ENCODE measurements around the gene NEMP2.
A peak's percentile ranks its signal among the peaks of the same experiment; 100 is the strongest.

NEMP2 gene, protein sequence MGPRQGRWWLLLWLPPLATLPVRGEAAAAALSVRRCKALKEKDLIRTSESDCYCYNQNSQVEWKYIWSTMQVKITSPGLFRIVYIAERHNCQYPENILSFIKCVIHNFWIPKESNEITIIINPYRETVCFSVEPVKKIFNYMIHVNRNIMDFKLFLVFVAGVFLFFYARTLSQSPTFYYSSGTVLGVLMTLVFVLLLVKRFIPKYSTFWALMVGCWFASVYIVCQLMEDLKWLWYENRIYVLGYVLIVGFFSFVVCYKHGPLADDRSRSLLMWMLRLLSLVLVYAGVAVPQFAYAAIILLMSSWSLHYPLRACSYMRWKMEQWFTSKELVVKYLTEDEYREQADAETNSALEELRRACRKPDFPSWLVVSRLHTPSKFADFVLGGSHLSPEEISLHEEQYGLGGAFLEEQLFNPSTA

GRCh38 chr2:190534310-190535120 lies at the start of gene NEMP2:
Gene NEMP2 (minus strand): TSS chr2:190534722. CDS start chr2:190534655, 67 bp downstream.
- peak; percentile 61 for DNase-seq

DNA sequence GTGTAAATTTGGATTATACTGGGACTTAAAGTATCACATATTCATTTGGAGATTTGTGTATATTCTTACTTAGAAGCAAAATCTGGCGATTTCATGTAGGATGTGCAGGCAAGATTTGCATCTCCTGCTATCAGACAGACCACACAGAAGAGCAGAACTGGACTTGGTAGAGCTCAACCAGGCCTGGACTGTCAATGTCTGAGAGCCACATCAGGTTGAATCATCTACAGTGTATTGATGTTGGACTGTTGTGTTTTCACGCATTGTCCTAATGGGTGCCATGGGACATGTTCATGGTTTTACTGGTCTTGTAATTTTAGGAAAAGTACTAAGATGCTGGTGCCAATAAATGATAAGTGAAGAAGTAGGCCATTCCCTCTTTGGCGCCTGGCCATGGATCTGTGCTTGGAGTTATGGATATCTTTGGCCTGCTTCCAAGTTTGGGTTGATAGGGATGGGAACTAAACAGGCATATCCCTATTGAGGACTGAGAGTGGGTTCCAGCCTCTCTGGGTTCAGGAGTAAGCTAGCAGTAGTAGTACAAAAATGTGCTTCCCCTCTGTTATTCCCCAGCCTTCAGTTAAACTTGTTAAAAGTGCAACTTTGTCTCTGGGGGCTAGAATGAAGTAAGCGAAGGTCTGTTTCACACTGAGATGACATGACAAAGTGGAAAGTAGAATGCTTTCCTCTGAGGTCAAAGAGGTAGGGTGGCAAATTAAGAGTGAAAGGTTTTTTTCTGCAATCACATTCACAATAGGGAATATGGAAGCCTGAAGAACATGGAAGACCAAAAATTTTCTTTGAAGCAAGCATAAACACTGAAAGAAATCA lies 49.2 kb upstream of the NEMP2 start:
- DNase-seq, result no peak

DNA sequence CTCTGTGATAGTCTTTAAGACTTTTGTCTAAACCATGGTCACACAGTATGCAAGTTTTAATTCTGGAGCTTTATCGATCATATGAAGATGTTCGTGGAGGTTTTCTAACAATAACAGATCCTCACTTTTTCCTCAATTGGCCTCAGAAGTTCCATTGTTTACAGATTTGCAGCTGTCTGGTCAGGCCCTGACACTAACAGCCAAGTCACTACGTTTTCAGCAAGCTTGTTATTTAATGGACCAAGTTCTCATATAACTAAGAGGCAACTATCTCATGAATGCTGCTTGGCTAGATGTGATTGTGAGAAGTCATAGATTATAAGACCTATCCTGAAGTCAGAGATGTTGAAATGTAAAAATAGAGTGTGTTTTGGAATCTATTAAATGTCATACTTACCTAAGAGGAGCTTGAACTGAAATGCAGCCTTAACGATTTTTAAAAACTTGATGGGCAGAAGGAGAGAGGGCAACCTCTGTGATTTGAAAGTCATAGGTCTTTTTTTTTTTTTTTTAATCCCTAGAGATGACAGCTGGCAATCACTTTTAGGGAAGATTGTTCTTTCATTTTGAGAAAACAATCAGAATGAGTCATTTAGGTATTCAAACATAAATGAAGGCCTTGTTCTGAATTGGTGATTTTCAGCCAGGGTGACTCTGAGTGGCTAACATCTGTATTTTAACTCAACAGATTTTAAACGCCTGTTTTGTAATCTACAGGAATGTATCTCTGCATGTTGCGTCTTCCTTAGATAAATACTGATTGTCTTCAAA lies 48.4 kb upstream of the NEMP2 start:
- DNase-seq, result no peak

DNA sequence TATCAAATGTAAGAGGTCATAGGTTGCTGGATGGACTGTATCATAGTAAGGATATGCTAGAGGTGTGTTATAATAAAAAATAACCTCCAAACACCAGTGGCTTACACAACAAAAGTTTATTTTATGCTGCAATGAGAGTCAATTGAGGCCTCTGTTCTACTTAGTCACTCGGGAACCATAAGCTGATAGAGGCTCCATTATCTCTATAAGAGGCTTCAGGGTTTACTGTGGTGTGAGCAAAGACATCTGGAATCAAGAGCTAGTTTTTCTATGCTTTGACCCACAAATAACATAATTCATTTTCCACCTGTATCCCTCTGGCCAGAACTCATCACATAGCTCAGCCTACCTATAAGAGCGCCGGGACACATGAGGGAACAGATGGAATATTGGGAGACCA lies 47.5 kb upstream of the NEMP2 start:
- no peak for DNase-seq

- no peak for DNase-seq
Observed at GRCh38 chr2:190579915-190580846, 45.7 kb upstream of the NEMP2 start.

GRCh38 chr2:190579058-190579410 lies 44.5 kb upstream of the NEMP2 start:
- DNase-seq, result no peak

- DNase-seq, result no peak
Observed at GRCh38 chr2:190578158-190579057, 43.9 kb upstream of the NEMP2 start.

DNA sequence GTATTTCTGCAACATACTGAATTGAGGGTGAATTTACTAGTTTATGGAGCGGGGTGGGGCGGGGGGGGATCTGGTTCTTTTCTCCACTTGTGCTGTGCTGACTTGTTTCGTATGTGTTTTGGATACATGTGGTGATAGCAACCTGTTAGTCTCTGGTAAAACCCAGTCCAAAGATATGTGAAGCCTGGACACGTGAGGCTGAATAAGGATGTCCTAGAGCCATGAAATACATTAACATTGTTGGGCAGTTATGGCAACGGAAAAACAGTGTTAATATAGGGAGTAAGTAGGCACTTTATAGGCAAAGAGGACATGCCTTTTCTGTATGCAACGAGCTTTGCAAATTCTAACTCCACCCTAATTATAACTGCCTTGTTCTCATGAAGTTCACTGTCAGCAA lies 42.1 kb upstream of the NEMP2 start:
- DNase-seq, result no peak

DNA sequence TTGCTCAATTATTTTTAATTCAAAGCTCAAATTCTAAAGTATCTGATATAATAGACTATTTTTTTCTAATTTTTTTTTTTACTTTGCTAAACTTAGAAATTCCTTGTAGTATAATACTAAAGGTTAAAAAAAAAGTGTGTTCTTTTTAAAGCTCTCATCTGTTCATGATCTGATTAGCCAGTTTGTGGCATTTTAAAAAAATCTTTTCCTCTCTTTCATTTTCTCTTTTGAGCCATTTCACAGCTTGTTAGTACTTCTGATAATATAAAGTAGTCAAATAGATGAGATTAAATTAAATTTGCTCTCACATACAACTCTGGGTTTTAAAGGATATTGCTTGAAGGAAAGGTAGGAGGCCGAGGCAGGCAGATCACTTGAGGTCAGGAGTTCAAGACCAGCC lies 40.7 kb upstream of the NEMP2 start:
- DNase-seq, result no peak

DNA sequence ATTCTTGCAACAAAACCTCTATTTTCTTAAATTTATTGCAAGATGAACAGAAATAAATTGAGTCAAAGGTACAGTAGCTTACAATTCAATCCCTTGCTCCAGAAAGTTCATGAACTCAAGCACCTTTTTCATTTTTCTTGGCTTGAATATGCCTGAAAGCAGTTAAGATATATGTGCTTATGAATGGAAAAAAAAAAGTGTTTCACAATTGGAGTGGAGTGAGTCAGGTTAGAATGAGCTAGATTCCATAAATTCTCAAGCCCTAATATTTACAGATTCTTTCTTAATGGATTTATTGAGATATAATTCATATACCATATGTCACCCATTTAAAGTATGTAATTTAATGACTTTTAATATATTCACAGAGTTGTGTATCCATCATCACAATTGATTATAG lies 39.6 kb upstream of the NEMP2 start:
- no peak for DNase-seq

DNA sequence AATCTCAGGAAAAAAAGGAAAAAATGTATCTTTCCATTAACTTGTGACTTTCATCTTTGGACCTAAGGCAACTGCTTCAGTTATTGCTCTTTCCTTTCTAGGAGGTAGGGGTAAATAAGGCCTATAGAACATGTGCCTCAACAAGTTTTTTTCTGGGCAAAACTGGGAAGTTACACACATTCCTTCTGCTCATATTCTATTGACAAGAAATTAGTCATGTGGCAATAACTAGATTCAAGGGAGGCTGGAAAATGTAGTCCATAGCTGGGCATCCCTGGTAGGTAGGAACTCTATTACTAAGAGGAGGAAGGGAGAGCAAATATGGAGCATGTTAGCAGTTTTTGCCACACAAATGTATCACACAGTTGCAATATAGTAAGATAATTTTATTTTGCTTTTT lies 37.7 kb upstream of the NEMP2 start:
- no peak for DNase-seq

DNA sequence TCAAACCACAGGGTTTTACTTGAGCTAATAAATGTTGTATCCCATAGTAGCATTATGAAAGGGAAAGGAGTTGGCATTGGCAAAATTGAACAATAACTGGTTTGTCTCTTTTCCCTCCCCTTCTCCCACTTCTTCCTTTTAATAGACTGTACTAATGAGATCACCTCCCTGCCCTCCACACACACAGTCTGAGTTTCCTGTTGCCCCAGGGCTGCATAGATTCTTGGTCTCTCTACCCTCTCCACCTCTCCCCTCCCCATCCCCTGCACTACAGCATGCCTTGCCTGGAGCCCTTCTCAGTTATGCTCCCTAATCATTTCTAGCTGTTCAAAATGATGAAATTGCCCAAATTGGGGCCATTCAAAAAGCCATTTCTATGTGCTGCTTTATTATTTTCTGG lies 37.2 kb upstream of the NEMP2 start:
- DNase-seq, result no peak

DNA sequence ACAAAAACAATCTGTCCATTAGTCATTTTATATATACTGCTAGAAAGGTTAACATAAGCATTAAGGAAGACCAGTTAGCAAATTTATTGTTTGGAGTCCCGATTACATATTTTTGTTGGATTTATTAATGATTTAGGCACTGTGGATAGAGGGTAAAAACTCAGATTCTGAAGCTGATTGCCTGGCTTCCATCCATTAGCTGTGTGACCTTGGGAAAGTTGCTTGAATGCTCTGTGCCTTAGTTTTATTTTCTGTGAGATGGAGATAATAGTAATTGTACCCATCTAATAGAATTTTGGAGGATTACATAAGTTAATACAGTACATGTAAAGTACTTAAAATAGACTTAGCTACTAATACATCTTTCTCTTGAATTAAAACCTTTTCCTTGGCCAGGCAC lies 36.3 kb upstream of the NEMP2 start:
- no peak for DNase-seq

- no peak for DNase-seq
Observed at GRCh38 chr2:190569994-190570755, 35.7 kb upstream of the NEMP2 start.

GRCh38 chr2:190564838-190565237 lies 30.3 kb upstream of the NEMP2 start:
- DNase-seq, result no peak

GRCh38 chr2:190563646-190564045 lies 29.1 kb upstream of the NEMP2 start:
- DNase-seq, result no peak

- DNase-seq, result no peak
Observed at GRCh38 chr2:190563109-190563508, 28.6 kb upstream of the NEMP2 start.

DNA sequence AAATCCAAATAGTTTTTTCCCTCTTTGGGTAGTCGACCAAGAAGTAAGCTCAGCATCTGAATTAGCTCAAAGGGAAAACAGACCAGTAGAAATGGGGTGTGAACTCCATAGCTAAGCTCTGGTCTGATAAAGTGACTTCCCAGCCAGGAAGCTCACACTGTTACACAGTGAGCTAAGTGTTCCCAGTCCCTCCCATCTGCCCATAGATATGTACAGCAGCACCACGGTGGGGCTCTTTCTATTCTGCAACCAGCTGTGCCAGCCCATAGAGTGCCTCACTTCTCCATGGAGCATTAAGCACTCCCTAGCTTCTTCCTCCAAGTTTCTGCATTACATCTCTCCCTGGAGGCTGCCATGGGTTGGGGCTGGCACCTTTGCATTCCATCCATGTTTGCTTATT lies 27.6 kb upstream of the NEMP2 start:
- no peak for DNase-seq

GRCh38 chr2:190561094-190561493 lies 26.6 kb upstream of the NEMP2 start:
- DNase-seq, result no peak
